Upper lobe of left lung (tissue), 4 donors: Measurements from ENCODE around the gene ANKRD42.

Experiments
- CTCF ChIP-seq, 6 experiments: fragments of 450-650 bp in 4 of 6; fragments of 200-600 bp in 2 of 6; sonication (generic) in 2 of 6; IDR thresholded peaks; one replicate each; pipeline ENCODE4 v1.5.1; 2016 to 2019; ENCODE audit warnings: antibody characterized with exemption in 6 of 6
- EP300 ChIP-seq, 4 donors: sonication (generic); formaldehyde crosslinking; IDR thresholded peaks; one replicate each; pipeline ENCODE4 v1.5.1; 2017; ENCODE audit warnings: antibody characterized with exemption in 4 of 4, control low read depth in 2 of 4
- POLR2A ChIP-seq, 4 donors: fragments of 450-650 bp; IDR thresholded peaks; one replicate each; pipeline ENCODE4 v1.5.1; 2016 to 2017; ENCODE audit warnings: antibody characterized with exemption in 4 of 4, mild to moderate bottlenecking in 2 of 4
- POLR2AphosphoS5 ChIP-seq, 2 donors: sonication (generic); formaldehyde crosslinking; IDR thresholded peaks; one replicate each; pipeline ENCODE4 v1.5.1; 2017; ENCODE audit warnings: antibody characterized with exemption in 2 of 2

GRCh38 chr11:83170865-83171264, 22.6 kb upstream of the ANKRD42 start:
- TF ChIP-seq POLR2A (IDR thresholded peaks at IDR 0.05) (no peak), CTCF (IDR thresholded peaks at IDR 0.05) (no peak), EP300 (IDR thresholded peaks at IDR 0.05) (no peak), POLR2AphosphoS5 (IDR thresholded peaks at IDR 0.05) (no peak)
